Measurements from ENCODE around the gene DLK1. TPM values are rescaled to one million over a fixed set of nuclear protein-coding genes. Genes with fewer than 3 reads are reported as not detected.

The DLK1 gene
- total RNA-seq, 1 donor from 2014 or later: not detected

DNA sequence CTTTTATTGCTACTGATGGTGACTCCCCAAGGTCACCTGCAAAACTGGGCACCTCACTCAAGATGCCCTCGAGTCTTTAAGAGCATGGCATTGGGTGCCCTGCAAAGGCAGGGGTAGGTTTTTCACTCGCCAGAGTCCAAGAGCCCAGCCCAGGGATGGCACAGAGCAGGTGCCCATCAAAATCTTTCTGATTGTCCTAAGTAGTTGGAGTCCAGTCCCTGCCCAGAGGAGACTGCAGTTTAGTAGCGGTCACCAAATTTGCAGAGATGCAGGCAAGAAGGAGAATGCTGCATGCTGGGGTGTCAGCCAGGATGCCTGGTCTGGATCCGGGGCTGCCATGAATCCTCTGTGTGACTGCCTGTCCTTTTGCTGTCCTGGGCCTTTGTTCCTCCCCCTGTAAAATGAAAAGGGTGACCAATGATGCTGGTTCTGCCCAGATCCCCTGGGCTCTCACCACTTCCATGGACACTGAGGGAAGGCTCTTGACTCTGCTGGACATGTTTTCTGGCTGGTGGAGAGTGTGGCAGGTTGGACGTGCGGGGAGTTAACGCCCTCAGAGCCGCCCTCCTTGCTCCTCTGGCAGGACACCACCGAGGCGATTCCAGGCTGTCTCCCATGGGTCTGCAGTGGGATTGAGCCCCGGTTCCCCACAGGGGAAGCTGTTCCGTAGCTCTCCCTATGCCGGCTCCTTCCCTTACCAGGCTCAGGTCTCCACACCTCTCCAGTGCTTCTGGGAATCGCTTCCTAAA, 41.3 kb downstream of the DLK1 start:
- intact Hi-C loops (cut with micrococcal nuclease): no loop called here
- no peaks in the 10 kb centered on the region for H3K36me3 Mint-ChIP-seq (ENCODE audit: low read depth)
- no peaks in the 10 kb centered on the region for H3K27me3 Mint-ChIP-seq (ENCODE audit: low read depth)
- H3K4me1 Mint-ChIP-seq (ENCODE audit: low read depth): no peaks in the 10 kb centered on the region
- no peaks in the 10 kb centered on the region for H3K9me3 Mint-ChIP-seq
- DNase-seq (ENCODE audit: low spot score): no peak
- H3K27ac Mint-ChIP-seq: no peak overlapping the region
- no peak overlapping the region for H3K4me3 Mint-ChIP-seq (ENCODE audit: low read depth)

GRCh38 chr14:100769035-100769939, 42.6 kb downstream of the DLK1 start:
- intact Hi-C loops (cut with micrococcal nuclease): no loop called here
- no peak overlapping the region for H3K4me3 Mint-ChIP-seq (ENCODE audit: low read depth)
- H3K36me3 Mint-ChIP-seq (ENCODE audit: low read depth): no peaks in the 10 kb centered on the region
- no peaks in the 10 kb centered on the region for H3K27me3 Mint-ChIP-seq (ENCODE audit: low read depth)
- no peak overlapping the region for H3K27ac Mint-ChIP-seq
- H3K9me3 Mint-ChIP-seq: no peaks in the 10 kb centered on the region
- no peak for DNase-seq (ENCODE audit: low spot score)
- H3K4me1 Mint-ChIP-seq (ENCODE audit: low read depth): no peaks in the 10 kb centered on the region

DNA sequence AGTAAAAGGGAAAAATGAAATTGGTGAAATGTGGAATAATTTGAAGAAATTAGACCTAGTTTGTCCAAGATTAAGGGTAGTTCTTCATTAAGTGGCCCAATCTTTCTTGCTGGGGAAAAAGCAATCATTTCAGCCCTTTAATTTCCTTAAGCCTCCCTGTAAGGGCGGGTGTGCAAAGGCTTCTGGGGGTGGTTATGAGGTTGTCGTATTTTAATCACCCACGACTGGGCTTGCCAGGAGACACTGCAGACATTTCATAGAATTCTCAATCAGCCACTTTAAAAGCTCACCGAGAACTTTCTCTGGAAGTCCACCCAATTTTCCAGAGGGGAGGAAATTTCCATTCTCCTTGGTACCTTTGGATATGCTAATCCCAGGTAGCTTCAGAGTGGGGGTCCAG, 43.4 kb downstream of the DLK1 start:
- DNase-seq (ENCODE audit: low spot score): no peak
- H3K36me3 Mint-ChIP-seq (ENCODE audit: low read depth): no peaks in the 10 kb centered on the region
- no peaks in the 10 kb centered on the region for H3K4me1 Mint-ChIP-seq (ENCODE audit: low read depth)
- intact Hi-C loops (cut with micrococcal nuclease): no loop called here
- H3K9me3 Mint-ChIP-seq: no peaks in the 10 kb centered on the region
- H3K4me3 Mint-ChIP-seq (ENCODE audit: low read depth): no peak overlapping the region
- no peaks in the 10 kb centered on the region for H3K27me3 Mint-ChIP-seq (ENCODE audit: low read depth)
- no peak overlapping the region for H3K27ac Mint-ChIP-seq

DNA sequence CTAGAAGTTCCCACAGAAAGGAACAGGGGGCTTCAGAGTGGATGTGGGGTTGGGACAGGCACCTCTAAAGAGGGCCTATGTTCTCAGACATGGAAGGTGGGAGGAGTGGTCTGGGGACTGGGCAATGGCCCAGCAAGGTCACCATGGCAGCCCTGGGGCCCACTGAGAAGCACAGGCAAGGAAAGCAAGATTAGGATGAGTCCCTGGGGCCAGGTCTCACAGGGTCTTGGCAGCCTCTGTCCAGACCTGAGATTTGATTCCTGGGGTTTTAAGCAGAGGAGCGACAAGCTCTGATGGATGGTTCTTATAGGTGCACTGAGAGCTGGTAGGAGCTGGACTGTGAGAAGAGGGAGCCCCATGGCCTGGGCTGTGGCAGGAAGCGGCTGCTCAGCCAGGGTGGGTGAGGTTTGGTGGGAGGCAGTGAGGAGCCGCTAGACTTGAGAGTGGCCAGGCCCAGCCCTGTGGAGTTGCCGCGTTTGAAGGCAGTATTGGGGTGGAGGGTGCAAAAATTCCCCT, 44.0 kb downstream of the DLK1 start:
- no peaks in the 10 kb centered on the region for H3K9me3 Mint-ChIP-seq
- H3K27me3 Mint-ChIP-seq (ENCODE audit: low read depth): no peaks in the 10 kb centered on the region
- no peak for DNase-seq (ENCODE audit: low spot score)
- no peaks in the 10 kb centered on the region for H3K4me1 Mint-ChIP-seq (ENCODE audit: low read depth)
- no peak overlapping the region for H3K4me3 Mint-ChIP-seq (ENCODE audit: low read depth)
- intact Hi-C loops (cut with micrococcal nuclease): no loop called here
- no peak overlapping the region for H3K27ac Mint-ChIP-seq
- H3K36me3 Mint-ChIP-seq (ENCODE audit: low read depth): no peaks in the 10 kb centered on the region

- Mint-ChIP-seq H3K9me3 (no peaks in the 10 kb centered on the region), H3K27ac (no peak overlapping the region), H3K4me3 (ENCODE audit: low read depth) (no peak overlapping the region), H3K36me3 (ENCODE audit: low read depth) (no peaks in the 10 kb centered on the region), H3K4me1 (ENCODE audit: low read depth) (no peaks in the 10 kb centered on the region), H3K27me3 (ENCODE audit: low read depth) (no peaks in the 10 kb centered on the region)
- no peak for DNase-seq (ENCODE audit: low spot score)
- intact Hi-C loops (cut with micrococcal nuclease): no loop called here
These were observed 44.6 kb downstream of the DLK1 start for GRCh38 chr14:100771121-100771800.

- DNase-seq (ENCODE audit: low spot score): no peak
- Mint-ChIP-seq H3K27ac (no peak overlapping the region), H3K36me3 (ENCODE audit: low read depth) (no peaks in the 10 kb centered on the region), H3K4me3 (ENCODE audit: low read depth) (no peak overlapping the region), H3K4me1 (ENCODE audit: low read depth) (no peaks in the 10 kb centered on the region), H3K27me3 (ENCODE audit: low read depth) (no peaks in the 10 kb centered on the region), H3K9me3 (no peaks in the 10 kb centered on the region)
- intact Hi-C loops (cut with micrococcal nuclease): no loop called here
These were observed 46.0 kb downstream of the DLK1 start for GRCh38 chr14:100772607-100773165.

DNA sequence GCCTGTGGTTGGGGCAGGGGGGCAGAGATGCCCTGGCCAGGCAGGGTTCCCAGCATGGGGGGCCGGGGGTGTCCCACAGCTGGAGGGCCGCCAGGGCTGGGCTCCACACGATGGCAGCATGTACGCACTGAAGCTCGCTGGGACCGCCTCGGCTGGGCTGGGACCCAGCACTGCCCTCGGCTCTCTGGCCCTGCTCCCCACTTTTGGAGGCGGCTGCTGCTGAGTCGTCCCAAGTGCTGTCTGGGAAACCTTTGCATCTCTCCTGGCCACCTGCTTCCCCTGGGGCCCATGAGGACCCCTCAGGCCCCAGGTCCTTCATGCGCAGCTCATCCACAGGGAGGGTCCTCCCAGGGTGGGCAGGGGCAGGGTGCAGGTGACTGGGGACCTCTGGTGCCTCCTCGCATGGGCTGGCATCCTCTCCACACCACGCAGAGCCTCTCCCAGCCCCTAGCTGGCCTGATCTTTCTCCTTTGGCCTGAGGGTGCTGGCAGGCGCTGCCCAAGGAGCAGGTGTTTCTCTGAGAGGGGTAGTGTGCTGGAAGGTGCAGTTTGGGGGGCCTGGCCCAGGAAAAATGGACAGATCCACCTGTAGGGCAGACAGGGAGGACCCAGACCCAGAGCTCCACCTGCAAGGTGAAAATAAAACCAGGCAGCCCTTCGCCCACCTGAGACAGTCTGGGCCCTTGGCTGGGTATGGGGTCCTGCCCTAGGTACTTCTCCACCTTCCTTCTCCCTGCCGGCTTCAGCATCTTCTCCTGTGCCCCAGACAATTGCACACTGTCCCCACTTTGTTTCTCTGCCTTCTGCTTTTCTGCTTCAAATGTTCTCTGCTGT, 46.9 kb downstream of the DLK1 start:
- no peak overlapping the region for H3K4me3 Mint-ChIP-seq (ENCODE audit: low read depth)
- no peaks in the 10 kb centered on the region for H3K4me1 Mint-ChIP-seq (ENCODE audit: low read depth)
- no peak for DNase-seq (ENCODE audit: low spot score)
- no peak overlapping the region for H3K27ac Mint-ChIP-seq
- intact Hi-C loops (cut with micrococcal nuclease): no loop called here
- H3K9me3 Mint-ChIP-seq: no peaks in the 10 kb centered on the region
- H3K36me3 Mint-ChIP-seq (ENCODE audit: low read depth): no peaks in the 10 kb centered on the region
- no peaks in the 10 kb centered on the region for H3K27me3 Mint-ChIP-seq (ENCODE audit: low read depth)

DNA sequence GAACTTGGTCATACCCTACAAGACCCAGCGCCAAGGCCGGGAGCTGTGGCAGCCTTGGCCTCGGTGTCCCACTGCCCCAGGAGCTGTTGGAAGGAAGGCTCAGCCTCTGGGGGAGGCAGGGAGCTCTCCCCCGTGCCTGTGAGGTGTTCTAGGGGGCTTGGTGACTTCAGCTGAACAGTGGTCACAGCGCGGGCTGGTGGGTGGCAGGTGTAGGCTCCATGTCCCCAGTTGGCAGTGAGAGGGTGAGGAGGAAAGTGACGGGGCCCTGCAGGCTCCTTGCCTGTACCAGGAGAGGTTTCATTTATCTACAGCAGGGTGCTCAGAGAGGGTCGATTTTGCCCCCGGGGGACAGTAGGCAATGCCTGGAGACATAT, 47.5 kb downstream of the DLK1 start:
- no peaks in the 10 kb centered on the region for H3K9me3 Mint-ChIP-seq
- H3K27ac Mint-ChIP-seq: no peak overlapping the region
- H3K4me3 Mint-ChIP-seq (ENCODE audit: low read depth): no peak overlapping the region
- no peaks in the 10 kb centered on the region for H3K36me3 Mint-ChIP-seq (ENCODE audit: low read depth)
- DNase-seq (ENCODE audit: low spot score): no peak
- intact Hi-C loops (cut with micrococcal nuclease): no loop called here
- no peaks in the 10 kb centered on the region for H3K4me1 Mint-ChIP-seq (ENCODE audit: low read depth)
- H3K27me3 Mint-ChIP-seq (ENCODE audit: low read depth): no peaks in the 10 kb centered on the region

DNA sequence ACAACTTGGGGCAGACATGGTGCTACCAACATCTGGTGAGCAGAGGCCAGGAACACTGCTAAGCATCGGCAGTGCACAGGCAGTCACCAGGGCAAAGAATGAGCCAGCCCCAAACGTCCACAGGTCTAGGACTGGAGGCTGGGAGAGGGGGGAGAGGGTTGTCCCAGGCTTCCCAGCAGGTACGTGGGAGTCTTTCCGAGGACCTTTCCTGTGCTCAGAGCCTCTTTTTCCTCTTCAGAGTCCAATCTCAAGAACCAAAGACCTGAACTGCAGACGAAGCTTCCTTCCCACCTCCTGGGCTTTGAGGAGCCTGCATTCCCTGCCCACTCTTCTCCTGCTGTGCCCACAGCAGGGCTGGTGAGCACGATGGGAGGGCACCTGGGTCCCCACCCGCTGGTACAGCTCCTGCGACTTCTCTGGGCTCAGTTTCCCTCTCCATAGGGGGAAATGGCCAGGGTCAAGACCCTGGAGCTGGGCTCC, 48.7 kb downstream of the DLK1 start:
- Mint-ChIP-seq H3K4me1 (ENCODE audit: low read depth) (no peaks in the 10 kb centered on the region), H3K9me3 (no peaks in the 10 kb centered on the region), H3K27ac (no peak overlapping the region), H3K27me3 (ENCODE audit: low read depth) (no peaks in the 10 kb centered on the region), H3K36me3 (ENCODE audit: low read depth) (no peaks in the 10 kb centered on the region), H3K4me3 (ENCODE audit: low read depth) (no peak overlapping the region)
- intact Hi-C loops (cut with micrococcal nuclease): no loop called here
- no peak for DNase-seq (ENCODE audit: low spot score)

DNA sequence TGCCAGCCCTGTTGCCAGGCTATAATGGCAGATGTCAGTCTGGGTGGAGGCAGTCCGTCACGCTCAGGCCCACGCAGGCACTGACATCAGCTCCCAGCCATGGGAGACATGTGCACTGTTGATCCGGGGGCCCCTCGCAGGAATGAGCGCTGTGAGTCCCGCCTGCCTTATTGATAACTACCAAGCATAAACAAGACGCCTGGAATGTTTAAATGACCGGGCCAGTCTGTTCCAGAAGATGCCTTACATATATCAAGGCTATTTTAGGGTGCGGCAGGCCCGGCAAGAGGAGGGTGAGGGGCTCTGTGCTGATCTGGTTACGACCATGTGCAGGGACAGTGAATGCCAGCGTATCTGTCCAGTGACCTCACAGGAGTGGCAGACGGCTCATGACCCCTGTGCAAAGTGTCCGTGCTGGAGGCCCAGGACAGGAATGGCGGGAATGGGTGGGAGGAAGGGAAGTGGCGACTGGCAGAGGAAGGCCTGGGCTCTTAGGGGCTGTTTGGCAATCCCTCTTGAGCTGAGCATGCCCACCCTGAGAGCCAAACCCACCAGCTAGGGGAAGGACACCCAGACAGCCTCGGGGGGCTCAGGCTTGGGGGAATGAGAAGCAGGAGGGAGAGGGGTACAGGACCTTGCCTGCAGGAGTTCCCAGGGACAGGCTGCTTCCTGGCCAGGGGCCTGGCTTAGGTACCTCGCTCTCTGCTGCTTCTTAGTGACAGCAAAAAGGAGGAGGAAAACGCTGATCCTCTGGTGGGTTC, 49.3 kb downstream of the DLK1 start:
- Mint-ChIP-seq H3K4me3 (ENCODE audit: low read depth) (no peak overlapping the region), H3K4me1 (ENCODE audit: low read depth) (no peaks in the 10 kb centered on the region), H3K9me3 (no peaks in the 10 kb centered on the region), H3K27me3 (ENCODE audit: low read depth) (no peaks in the 10 kb centered on the region), H3K36me3 (ENCODE audit: low read depth) (no peaks in the 10 kb centered on the region), H3K27ac (no peak overlapping the region)
- intact Hi-C loops (cut with micrococcal nuclease): no loop called here
- no peak for DNase-seq (ENCODE audit: low spot score)

- Mint-ChIP-seq H3K36me3 (ENCODE audit: low read depth) (no peaks in the 10 kb centered on the region), H3K4me3 (ENCODE audit: low read depth) (no peak overlapping the region), H3K9me3 (no peaks in the 10 kb centered on the region), H3K27me3 (ENCODE audit: low read depth) (no peaks in the 10 kb centered on the region), H3K4me1 (ENCODE audit: low read depth) (no peaks in the 10 kb centered on the region), H3K27ac (no peak overlapping the region)
- intact Hi-C loops (cut with micrococcal nuclease): no loop called here
- no peak for DNase-seq (ENCODE audit: low spot score)
These were observed 50.1 kb downstream of the DLK1 start for GRCh38 chr14:100776681-100777365.

All from activated T-helper 2 cell treated with anti-CD3 and anti-CD28 coated beads, Interferon-gamma antibody, Interleukin-2, Interleukin-4, amounts not matched to agents 10 μg/mL and 5 μg/mL and 100 μg/mL, durations not matched to agents 14 hours and 24 hours and 36 hours (primary cell).